HCT116 (cell line): ENCODE data around the gene AGMAT. TPM values are rescaled to one million over a fixed set of nuclear protein-coding genes. Genes with fewer than 3 reads are reported as not detected.

ENCODE experiments used
- ATAC-seq: fragments of 200-7000 bp; cut with Tn5 transposase; 2 replicates; pipeline ENCODE4 v1.9.1; 2020; ENCODE audit warnings: mild to moderate bottlenecking, moderate library complexity
- BruUV-seq: library from RNA; stranded (reverse); fragments of 400-500 nt; replicated peaks from 2 replicates; lab custom pipeline; 2021; lab: Mats Ljungman, UMichigan
- CTCF ChIA-PET: fragments of 300-600 bp; sonication (Branson Sonifier 250); formaldehyde crosslinking; loops from one replicate; lab custom pipeline; 2021; ENCODE audit warnings: antibody characterized with exemption; lab: Charles Lee
- POLR2A ChIA-PET: fragments of 300-600, 350-600 bp; sonication (Branson Sonifier 250); formaldehyde crosslinking; loops from one replicate; lab custom pipeline; 2021; ENCODE audit warnings: antibody characterized with exemption; lab: Charles Lee
- RAD21 ChIA-PET, 2 experiments: fragments of 300-600 bp; sonication (Branson Sonifier 250); formaldehyde crosslinking; loops; one replicate each; lab custom pipeline; 2023; ENCODE audit warnings: low total read pairs in 2 of 2; ENCODE audit not compliant: uncharacterized antibody in 2 of 2, unreplicated experiment in 2 of 2, low non-redundant PET in 1 of 2; lab: Charles Lee
- DNase-seq: peaks from one replicate; pipeline ENCODE4 v3.0.0-alpha.2; 2010; ENCODE audit warnings: low read depth, low spot score
- H2AFZ ChIP-seq: fragments of 200-600 bp; shearing (Covaris generic), sonication (generic); 2 replicates; pipeline ENCODE4 v1.6.1; 2017; ENCODE audit warnings: low read depth, mixed run types, mixed read lengths, antibody characterized with exemption, low read length; ENCODE audit not compliant: poor library complexity, severe bottlenecking
- H3K27ac ChIP-seq: 2 replicates; pipeline ENCODE4 v1.5.1; 2012; ENCODE audit warnings: low read depth, low read length
- H3K27me3 ChIP-seq: fragments of 200-600 bp; sonication (generic); 2 replicates; pipeline ENCODE4 v1.6.1; 2016; ENCODE audit warnings: mixed run types, low read length, mixed read lengths; ENCODE audit not compliant: insufficient read depth
- H3K36me3 ChIP-seq, 2 experiments: fragments of 200-500 bp in 1 of 2; fragments of 200-600 bp in 1 of 2; sonication (Bioruptor generic) in 1 of 2; sonication (generic) in 1 of 2; 2 replicates each; pipeline versions ENCODE4 v1.5.1 to v1.6.1; 2014 to 2016; ENCODE audit warnings: low read length in 2 of 2, inconsistent platforms in 1 of 2, mixed read lengths in 1 of 2, mixed run types in 1 of 2; ENCODE audit not compliant: insufficient read depth in 2 of 2, control insufficient read depth in 1 of 2
- H3K4me1 ChIP-seq, 2 experiments: fragments of 200-600 bp in 1 of 2; sonication (generic) in 1 of 2; 2 replicates each; pipeline versions ENCODE4 v1.5.1 to v1.6.1; 2012 to 2017; ENCODE audit warnings: low read length in 2 of 2, inconsistent platforms in 1 of 2, mild to moderate bottlenecking in 1 of 2, mixed read lengths in 1 of 2, mixed run types in 1 of 2, moderate library complexity in 1 of 2; ENCODE audit not compliant: insufficient read depth in 2 of 2, control insufficient read depth in 1 of 2
- H3K4me2 ChIP-seq: fragments of 200-600 bp; sonication (generic); 2 replicates; pipeline ENCODE4 v1.6.1; 2017; ENCODE audit warnings: mixed run types, low read length, mixed read lengths
- H3K4me3 ChIP-seq, 2 experiments: fragments of 200-600 bp in 1 of 2; sonication (generic) in 1 of 2; replicated peaks in 1 of 2; 2 replicates each; pipeline ENCODE4 v1.5.1; 2011 to 2016; ENCODE audit warnings: low read length in 2 of 2, control low read depth in 1 of 2, low read depth in 1 of 2, mild to moderate bottlenecking in 1 of 2, mixed read lengths in 1 of 2, mixed run types in 1 of 2
- H3K79me2 ChIP-seq: fragments of 200-600 bp; sonication (generic); 2 replicates; pipeline ENCODE4 v1.6.1; 2017; ENCODE audit warnings: mild to moderate bottlenecking, mixed run types, low read length, moderate library complexity, mixed read lengths; ENCODE audit not compliant: insufficient read depth
- H3K9ac ChIP-seq: fragments of 200-600 bp; sonication (generic); 2 replicates; pipeline ENCODE4 v1.6.1; 2016; ENCODE audit warnings: low read length, mixed read lengths
- H3K9me2 ChIP-seq: fragments of 200-600 bp; sonication (generic), shearing (Covaris generic); 2 replicates; pipeline ENCODE4 v1.6.1; 2017; ENCODE audit warnings: mixed run types, mild to moderate bottlenecking, moderate library complexity; ENCODE audit not compliant: insufficient read depth
- H3K9me3 ChIP-seq, 2 experiments: fragments of 200-500 bp in 1 of 2; fragments of 200-600 bp in 1 of 2; sonication (Bioruptor generic) in 1 of 2; sonication (generic) in 1 of 2; 2 replicates each; pipeline ENCODE4 v1.6.1; 2014 to 2017; ENCODE audit warnings: low read length in 2 of 2, mixed read lengths in 2 of 2, inconsistent platforms in 1 of 2, low read depth in 1 of 2, mild to moderate bottlenecking in 1 of 2, mixed run types in 1 of 2, moderate library complexity in 1 of 2; ENCODE audit not compliant: control insufficient read depth in 1 of 2, insufficient read depth in 1 of 2
- H4K20me1 ChIP-seq: fragments of 200-600 bp; sonication (generic), shearing (Covaris generic); 2 replicates; pipeline ENCODE4 v1.6.1; 2017; ENCODE audit warnings: mixed run types, mild to moderate bottlenecking, moderate library complexity; ENCODE audit not compliant: insufficient read depth
- CTCF ChIP-seq, 3 experiments: fragments of 200-600 bp in 1 of 3; sonication (generic) in 1 of 3; IDR thresholded peaks in 2 of 3; conservative IDR thresholded peaks in 1 of 3; 2 replicates each; pipeline ENCODE4 v1.5.1; 2012 to 2017; ENCODE audit warnings: low read depth in 2 of 3, low read length in 2 of 3, antibody characterized with exemption in 1 of 3, borderline replicate concordance in 1 of 3, control low read depth in 1 of 3, mild to moderate bottlenecking in 1 of 3, mixed read lengths in 1 of 3, mixed run types in 1 of 3, moderate library complexity in 1 of 3; ENCODE audit not compliant: insufficient read depth in 1 of 3
- EGR1 ChIP-seq: IDR thresholded peaks from 2 replicates; pipeline ENCODE4 v1.6.1; 2012; ENCODE audit warnings: low read depth
- EZH2phosphoT487 ChIP-seq: fragments of 200-600 bp; IDR thresholded peaks from 2 replicates; pipeline ENCODE4 v1.6.1; 2018; ENCODE audit warnings: antibody characterized with exemption, borderline replicate concordance
- FOSL1 ChIP-seq: IDR thresholded peaks from 2 replicates; pipeline ENCODE4 v1.6.1; 2012; ENCODE audit warnings: low read depth
- JUND ChIP-seq: IDR thresholded peaks from 2 replicates; pipeline ENCODE4 v1.6.1; 2012
- MAX ChIP-seq: IDR thresholded peaks from 2 replicates; pipeline ENCODE4 v1.6.1; 2012
- POLR2A ChIP-seq: IDR thresholded peaks from 2 replicates; pipeline ENCODE4 v1.7.0; 2011; ENCODE audit warnings: borderline replicate concordance; ENCODE audit not compliant: insufficient read depth, insufficient read length; ENCODE audit errors: extremely low read depth
- POLR2AphosphoS5 ChIP-seq: IDR thresholded peaks from 2 replicates; pipeline ENCODE4 v1.6.1; 2011; ENCODE audit warnings: mild to moderate bottlenecking, low read depth, low read length, moderate library complexity
- RAD21 ChIP-seq: IDR thresholded peaks from 2 replicates; pipeline ENCODE4 v1.6.1; 2012; ENCODE audit warnings: low read depth, mild to moderate bottlenecking
- SIN3A ChIP-seq: IDR thresholded peaks from 2 replicates; pipeline ENCODE4 v1.6.1; 2012; ENCODE audit warnings: low read depth
- SP1 ChIP-seq: IDR thresholded peaks from 2 replicates; pipeline ENCODE4 v1.6.1; 2012; ENCODE audit warnings: low read depth
- SRF ChIP-seq: IDR thresholded peaks from 2 replicates; pipeline ENCODE4 v1.6.1; 2012; ENCODE audit warnings: low read depth
- TCF7L2 ChIP-seq: IDR thresholded peaks from 2 replicates; pipeline ENCODE4 v1.7.0; 2011; ENCODE audit warnings: borderline replicate concordance, inconsistent platforms; ENCODE audit not compliant: insufficient read depth, insufficient read length; ENCODE audit errors: extremely low read depth
- YY1 ChIP-seq: IDR thresholded peaks from 2 replicates; pipeline ENCODE4 v1.6.1; 2011; ENCODE audit warnings: low read length, low read depth, moderate library complexity, mild to moderate bottlenecking; ENCODE audit not compliant: insufficient replicate concordance; ENCODE audit errors: extremely low read depth
- ZFX ChIP-seq: fragments of 450-650 bp; IDR thresholded peaks from 2 replicates; pipeline ENCODE4 v1.6.1; 2017
- intact Hi-C: fragments of 100-400 bp; cut with micrococcal nuclease; formaldehyde crosslinking; loops from 2 replicates; pipeline ENCODE4 v1.10.0; 2022
- total RNA-seq: library from RNA; stranded (reverse); gene quantifications from one replicate; pipeline ENCODE4 v1.2.1, GENCODE V29; 2021; ENCODE audit not compliant: unreplicated experiment
- TF ChIP-seq, protein P1 (sequence below): IDR thresholded peaks from 2 replicates; pipeline ENCODE4 v1.6.1; 2011; ENCODE audit warnings: mild to moderate bottlenecking, low read length, moderate library complexity; ENCODE audit not compliant: insufficient replicate concordance; ENCODE audit errors: extremely low read depth
- TF ChIP-seq, protein P2 (sequence below): IDR thresholded peaks from 2 replicates; pipeline ENCODE4 v1.6.1; 2012; ENCODE audit warnings: low read depth
- TF ChIP-seq, protein P3 (sequence below): IDR thresholded peaks from 2 replicates; pipeline ENCODE4 v1.6.1; 2012

The AGMAT gene
- total RNA-seq, 1 experiment from 2014 or later, result not detected

DNA sequence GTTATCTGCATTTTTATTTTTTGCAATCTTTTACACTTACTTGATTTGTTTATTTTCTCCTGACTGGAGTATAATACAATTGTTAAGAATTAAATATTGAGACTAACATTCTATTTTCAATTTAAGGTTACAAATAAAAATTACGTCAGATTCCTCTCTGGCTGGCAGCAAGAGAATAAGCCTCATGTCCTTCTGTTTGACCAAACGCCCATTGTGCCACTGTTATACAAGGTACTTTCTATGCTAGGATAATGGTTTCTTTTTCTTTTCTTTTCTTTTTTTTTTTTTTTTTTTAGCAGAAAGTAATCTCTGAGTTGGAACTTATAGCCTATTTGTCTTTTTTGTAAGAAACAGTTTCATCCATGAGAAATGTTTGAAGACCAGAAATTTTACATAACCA is 38.2 kb downstream of the AGMAT start:
- no peak overlapping the region for H3K4me2 ChIP-seq
- no peak for TF ChIP-seq SP1
- no peak for TF ChIP-seq SIN3A
- TF ChIP-seq TCF7L2, result no peak
- TF ChIP-seq EGR1, result no peak
- no peak for TF ChIP-seq SRF
- no peak for TF ChIP-seq YY1
- no peak for TF ChIP-seq MAX
- no peak for TF ChIP-seq FOSL1
- TF ChIP-seq EZH2phosphoT487, result no peak
- TF ChIP-seq, protein P1, sequence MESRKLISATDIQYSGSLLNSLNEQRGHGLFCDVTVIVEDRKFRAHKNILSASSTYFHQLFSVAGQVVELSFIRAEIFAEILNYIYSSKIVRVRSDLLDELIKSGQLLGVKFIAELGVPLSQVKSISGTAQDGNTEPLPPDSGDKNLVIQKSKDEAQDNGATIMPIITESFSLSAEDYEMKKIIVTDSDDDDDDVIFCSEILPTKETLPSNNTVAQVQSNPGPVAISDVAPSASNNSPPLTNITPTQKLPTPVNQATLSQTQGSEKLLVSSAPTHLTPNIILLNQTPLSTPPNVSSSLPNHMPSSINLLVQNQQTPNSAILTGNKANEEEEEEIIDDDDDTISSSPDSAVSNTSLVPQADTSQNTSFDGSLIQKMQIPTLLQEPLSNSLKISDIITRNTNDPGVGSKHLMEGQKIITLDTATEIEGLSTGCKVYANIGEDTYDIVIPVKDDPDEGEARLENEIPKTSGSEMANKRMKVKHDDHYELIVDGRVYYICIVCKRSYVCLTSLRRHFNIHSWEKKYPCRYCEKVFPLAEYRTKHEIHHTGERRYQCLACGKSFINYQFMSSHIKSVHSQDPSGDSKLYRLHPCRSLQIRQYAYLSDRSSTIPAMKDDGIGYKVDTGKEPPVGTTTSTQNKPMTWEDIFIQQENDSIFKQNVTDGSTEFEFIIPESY, result no peak
- TF ChIP-seq JUND, result no peak
- TF ChIP-seq POLR2A, result no peak
- TF ChIP-seq ZFX, result no peak
- TF ChIP-seq POLR2AphosphoS5, result no peak
- TF ChIP-seq RAD21, result no peak
- TF ChIP-seq, protein P2, sequence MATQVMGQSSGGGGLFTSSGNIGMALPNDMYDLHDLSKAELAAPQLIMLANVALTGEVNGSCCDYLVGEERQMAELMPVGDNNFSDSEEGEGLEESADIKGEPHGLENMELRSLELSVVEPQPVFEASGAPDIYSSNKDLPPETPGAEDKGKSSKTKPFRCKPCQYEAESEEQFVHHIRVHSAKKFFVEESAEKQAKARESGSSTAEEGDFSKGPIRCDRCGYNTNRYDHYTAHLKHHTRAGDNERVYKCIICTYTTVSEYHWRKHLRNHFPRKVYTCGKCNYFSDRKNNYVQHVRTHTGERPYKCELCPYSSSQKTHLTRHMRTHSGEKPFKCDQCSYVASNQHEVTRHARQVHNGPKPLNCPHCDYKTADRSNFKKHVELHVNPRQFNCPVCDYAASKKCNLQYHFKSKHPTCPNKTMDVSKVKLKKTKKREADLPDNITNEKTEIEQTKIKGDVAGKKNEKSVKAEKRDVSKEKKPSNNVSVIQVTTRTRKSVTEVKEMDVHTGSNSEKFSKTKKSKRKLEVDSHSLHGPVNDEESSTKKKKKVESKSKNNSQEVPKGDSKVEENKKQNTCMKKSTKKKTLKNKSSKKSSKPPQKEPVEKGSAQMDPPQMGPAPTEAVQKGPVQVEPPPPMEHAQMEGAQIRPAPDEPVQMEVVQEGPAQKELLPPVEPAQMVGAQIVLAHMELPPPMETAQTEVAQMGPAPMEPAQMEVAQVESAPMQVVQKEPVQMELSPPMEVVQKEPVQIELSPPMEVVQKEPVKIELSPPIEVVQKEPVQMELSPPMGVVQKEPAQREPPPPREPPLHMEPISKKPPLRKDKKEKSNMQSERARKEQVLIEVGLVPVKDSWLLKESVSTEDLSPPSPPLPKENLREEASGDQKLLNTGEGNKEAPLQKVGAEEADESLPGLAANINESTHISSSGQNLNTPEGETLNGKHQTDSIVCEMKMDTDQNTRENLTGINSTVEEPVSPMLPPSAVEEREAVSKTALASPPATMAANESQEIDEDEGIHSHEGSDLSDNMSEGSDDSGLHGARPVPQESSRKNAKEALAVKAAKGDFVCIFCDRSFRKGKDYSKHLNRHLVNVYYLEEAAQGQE, result no peak
- TF ChIP-seq CTCF (IDR thresholded peaks at IDR 0.05 in 2 of 3, conservative IDR thresholded peaks at IDR 0.05 in 1 of 3; ENCODE audit: borderline replicate concordance in 1 of 3, insufficient read depth in 1 of 3, low read depth in 2 of 3, low read length in 2 of 3), result no peak
- TF ChIP-seq, protein P3, sequence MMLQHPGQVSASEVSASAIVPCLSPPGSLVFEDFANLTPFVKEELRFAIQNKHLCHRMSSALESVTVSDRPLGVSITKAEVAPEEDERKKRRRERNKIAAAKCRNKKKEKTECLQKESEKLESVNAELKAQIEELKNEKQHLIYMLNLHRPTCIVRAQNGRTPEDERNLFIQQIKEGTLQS, result no peak
- H3K36me3 ChIP-seq, result peaks cover 26 to 44% of the 10 kb centered on the region in 2 experiments; a peak in 3 of 4 replicates
- no peak for ATAC-seq
- POLR2A ChIA-PET, result no interaction called here
- CTCF ChIA-PET, result no interaction called here
- H3K27me3 ChIP-seq, result no peaks in the 10 kb centered on the region
- intact Hi-C loops, result no loop called here
- no peaks in the 10 kb centered on the region for H3K4me1 ChIP-seq
- BruUV-seq, result no TSS peak
- no peaks in the 10 kb centered on the region for H3K79me2 ChIP-seq
- H3K9ac ChIP-seq, result no peak overlapping the region
- RAD21 ChIA-PET, result no interaction called here
- no peak overlapping the region for H3K4me3 ChIP-seq
- no peaks in the 10 kb centered on the region for H4K20me1 ChIP-seq
- H3K9me2 ChIP-seq, result no peaks in the 10 kb centered on the region
- no peak overlapping the region for H2AFZ ChIP-seq
- no peaks in the 10 kb centered on the region for H3K9me3 ChIP-seq
- DNase-seq, result no peak
- no peak overlapping the region for H3K27ac ChIP-seq
